NCI-H2196 (cell line): ENCODE data around the gene SPINK4.

Experiments
- DNase-seq: peaks from one replicate; lab custom pipeline; 2025; ENCODE audit not compliant: unreplicated experiment; lab: John Stamatoyannopoulos, UW

The SPINK4 gene, protein sequence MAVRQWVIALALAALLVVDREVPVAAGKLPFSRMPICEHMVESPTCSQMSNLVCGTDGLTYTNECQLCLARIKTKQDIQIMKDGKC

DNA sequence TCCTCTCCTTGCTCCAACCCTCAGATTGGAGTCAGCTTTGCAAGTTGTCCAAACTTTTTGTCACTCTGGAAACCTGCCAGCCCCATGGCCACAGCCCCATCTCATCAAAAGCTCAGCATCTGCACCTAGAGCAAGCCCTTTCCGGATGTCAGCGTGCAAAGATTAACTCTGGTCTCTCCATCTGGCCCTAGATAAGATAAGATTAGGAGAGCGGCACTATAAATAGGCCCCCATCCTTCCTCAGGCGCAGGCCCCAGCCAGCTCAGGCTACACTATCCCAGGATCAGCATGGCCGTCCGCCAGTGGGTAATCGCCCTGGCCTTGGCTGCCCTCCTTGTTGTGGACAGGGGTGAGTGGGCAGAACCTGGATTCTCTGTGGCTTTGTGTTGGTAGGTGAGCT lies at the start of gene SPINK4:
Gene SPINK4, plus strand, starts transcription at position 247 of the 400 bp plus-strand sequence. Its CDS starts 42 bp downstream, at position 289.
- DNase-seq, result no peak

DNA sequence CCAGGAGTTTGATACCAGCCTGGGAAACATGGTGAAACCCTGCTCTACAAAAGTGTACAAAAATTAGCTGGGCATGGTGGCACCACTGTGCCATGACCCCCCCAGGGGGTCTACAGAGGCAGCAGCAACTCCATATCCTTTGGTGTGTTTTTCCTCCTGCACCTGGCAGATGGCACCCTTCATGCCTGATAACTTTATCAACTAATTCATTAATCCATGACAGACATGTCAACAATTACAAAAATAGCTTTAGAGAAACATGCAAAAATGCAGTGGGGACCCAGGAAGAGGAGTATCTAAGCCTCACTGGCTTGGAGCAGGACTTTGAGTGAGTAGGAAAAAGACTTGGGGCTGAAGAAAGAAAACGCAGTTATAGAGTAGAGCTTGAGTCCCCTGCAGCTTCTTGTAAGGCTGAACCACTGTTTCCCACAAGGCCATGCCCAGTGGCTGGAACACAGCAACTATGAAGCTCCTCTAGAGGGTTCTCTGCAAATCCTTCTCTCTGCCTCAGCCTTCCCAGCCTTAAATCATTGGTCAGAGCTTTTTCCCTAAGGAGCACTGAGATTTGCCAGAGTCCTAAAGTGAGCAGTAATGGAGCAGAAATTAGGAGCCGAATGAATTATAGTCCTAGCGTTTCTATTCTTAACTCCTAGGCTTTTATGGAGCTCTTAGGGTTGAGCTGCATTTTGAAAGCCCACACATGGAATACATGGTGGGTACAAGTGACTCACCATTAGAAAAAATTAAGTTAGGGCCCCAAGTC lies 47.3 kb upstream of the SPINK4 start:
- no peak for DNase-seq

DNA sequence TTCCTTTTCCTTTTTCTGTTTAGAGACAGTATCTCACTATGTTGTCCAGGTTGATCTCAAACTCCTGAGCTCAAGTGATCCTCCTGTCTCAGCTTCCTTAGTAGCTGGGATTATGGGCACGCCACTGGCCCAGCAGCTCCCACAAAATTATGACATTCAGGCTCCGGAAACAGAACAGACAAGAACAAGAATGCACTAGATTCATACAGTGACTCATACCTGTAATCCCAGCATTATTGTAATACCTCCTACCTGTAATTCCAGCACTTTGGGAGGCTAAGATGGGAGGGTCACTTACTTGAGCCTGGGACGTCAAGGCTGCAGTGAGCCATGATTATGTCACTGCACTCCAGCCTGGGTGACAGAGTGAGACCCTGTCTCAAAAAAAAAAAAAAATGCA lies 46.1 kb upstream of the SPINK4 start:
- DNase-seq, result no peak

DNA sequence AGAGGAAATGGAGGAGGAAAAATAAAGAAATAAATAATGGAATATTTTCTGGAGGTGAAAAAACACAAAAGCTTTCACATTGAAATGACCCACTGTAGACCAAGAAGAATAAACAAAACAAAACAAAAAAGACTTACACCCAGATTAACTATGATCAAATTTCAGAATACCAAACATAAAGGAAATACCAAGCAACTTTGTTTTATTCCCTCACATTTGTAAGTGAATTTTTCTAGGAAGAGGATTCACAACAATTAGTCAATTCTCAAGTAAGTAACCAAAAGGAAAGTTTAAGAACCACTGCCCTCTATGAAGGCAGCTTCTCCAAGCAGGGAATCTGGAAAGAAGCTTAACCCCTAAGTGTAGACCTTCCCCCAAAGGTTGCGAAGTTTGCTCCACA lies 43.2 kb upstream of the SPINK4 start:
- no peak for DNase-seq

DNA sequence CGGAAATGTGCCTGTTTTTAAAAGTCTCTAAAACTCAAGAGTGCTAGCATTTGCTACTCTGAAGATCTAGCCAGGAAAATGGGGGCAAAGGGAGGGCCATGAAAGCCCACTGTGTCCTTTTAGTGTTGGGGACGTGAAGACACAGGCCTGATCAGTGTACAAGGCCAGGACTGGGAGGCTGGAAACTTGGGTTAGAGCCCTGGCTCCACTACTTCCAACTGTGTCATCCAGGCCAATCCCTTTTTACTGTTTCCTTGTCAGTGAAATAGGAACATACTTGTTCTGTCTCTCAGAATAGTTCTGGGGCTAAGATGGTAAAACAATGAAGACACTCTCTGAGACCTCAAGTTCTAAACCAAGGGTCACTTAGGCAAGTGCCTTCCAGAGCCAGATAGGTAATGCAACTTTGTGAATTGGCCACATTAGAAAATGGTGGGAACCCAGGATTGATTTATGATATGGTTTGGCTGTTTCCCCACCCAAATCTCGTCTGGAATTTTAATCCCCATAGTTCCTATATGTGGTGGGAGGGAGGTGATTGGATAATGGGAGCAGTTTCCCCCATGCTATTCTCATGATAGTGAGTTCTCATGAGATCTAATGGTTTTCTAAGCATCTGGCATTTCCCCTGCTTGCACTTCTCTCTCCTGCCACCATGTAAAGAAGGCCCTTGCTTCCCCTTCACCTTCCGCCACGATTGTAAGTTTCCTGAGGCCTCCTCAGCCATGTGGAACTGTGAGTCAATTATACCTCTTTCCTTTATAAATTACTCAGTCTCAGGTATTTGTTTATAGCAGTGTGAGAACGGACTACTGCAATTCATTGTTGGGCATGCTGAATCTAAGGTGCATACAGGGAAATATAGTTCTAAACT lies 42.5 kb upstream of the SPINK4 start:
- DNase-seq, result no peak

DNA sequence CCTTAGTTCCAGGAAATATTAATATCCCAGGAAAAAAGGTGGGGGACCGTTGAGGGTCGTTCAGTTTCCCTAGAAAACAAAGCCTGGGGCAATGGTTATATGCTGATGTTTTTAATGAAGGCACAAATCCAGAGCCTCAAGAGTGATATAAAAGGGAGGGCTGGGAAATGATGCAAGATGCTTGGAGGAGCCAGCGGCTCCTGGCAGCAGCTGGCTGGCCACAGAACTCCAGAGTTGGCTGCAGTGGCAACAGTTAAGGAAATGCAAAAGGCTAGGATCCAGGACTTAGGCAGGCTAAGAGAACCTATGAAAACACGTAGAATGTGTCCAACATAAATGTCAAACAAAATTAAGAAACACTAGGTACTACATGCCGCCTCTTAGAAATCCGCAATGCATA lies 41.8 kb upstream of the SPINK4 start:
- peak; percentile 15 for DNase-seq

DNA sequence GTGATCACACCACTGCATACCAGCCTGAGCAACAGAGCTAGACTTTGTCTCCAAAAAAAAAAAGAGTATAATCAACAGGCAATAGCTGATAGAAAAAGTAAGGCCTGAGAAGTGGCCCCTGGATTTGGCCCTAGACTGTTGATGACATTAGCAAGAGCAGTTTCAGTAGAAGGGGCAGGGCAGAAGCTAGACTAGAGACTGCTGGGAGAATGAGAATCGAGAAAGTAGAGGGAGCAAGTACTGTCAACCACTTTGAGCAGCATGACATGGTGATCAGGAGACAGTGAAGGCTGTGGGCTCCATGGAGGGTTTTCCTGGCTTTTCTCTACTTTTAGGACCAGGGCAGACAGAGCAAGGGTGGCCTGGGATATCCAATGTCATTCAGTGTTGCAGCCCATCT lies 37.9 kb upstream of the SPINK4 start:
- no peak for DNase-seq

DNA sequence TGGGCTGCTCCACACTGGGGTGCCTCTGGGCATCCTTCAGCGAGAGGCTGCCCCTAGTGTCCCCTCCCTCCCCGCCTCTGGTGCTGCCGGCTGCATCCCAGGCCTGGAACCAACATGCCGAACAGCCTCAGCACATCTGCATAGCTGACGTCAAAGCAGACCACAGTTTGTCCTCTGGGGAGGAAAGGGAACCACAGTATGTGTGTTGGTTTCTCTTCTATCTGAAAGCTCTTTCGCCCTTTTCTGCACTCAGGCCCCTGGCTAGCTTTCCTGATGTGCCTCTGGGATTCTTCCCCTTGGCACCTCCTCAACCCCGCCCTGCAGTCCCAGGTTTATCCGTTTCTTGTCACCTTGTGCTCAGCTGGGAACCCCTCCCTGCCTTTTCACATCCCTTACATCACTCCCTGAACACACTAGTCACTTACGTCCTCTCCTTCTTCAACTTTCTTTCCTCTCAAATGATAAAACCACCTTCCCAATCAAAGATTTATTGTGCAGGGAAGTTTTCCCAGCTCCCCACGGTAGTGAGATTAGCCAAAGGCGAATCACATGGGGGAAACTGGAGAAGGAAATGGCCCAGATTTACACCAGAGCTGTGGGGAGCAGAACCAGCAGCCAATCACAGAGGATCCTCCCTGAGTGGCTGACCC lies 37.3 kb upstream of the SPINK4 start:
- DNase-seq, result no peak

DNA sequence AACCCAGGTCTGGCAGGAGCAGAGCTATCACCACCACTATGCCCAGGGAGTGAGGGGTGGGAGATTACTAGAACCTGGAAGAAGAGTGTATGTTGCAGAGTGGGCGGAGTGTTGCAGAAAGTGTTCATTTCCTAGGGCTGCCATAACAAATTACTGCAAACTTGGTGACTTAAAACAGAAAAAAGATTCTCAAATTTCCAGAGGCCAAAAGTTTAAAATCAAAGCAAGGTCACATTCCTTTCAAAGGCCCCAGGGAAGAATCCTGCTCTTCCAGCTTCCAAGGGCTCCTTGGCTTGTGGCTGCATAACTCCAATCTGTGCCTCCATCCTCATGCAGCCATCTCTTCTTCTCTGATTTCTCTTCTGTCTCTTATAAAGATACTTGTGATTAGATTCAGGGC lies 30.6 kb upstream of the SPINK4 start:
- no peak for DNase-seq

DNA sequence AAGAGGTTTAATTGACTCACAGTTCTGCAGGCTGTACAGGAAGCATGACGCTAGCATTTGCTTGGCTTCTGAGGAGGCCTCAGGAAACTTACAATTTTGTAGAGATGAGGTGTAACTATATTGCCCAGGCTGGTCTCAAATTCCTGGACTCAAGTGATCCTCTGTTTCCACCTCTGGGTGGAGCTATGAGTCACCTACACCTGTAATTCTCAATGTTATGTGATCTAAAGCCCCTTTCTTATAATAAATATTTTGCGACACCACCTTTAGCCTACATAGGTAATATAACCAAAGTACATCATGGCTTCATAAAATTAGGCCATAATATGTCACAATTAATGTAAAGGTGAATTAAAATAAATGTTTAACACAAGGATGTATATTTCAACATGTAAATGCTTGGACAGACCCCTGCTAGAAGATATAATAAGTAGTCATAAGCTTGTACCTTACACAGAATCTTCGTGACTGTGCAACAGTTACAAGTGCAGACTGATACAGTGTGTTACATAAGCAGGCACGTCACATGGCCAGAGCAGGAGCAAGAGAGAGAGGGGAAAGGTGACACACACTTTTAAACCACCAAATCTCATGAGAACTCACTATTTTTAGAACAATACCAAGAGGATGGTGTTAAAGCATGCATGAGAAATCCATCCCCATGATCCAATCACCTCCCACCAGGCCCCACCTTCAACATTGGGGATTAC lies 29.8 kb upstream of the SPINK4 start:
- DNase-seq, result no peak

DNA sequence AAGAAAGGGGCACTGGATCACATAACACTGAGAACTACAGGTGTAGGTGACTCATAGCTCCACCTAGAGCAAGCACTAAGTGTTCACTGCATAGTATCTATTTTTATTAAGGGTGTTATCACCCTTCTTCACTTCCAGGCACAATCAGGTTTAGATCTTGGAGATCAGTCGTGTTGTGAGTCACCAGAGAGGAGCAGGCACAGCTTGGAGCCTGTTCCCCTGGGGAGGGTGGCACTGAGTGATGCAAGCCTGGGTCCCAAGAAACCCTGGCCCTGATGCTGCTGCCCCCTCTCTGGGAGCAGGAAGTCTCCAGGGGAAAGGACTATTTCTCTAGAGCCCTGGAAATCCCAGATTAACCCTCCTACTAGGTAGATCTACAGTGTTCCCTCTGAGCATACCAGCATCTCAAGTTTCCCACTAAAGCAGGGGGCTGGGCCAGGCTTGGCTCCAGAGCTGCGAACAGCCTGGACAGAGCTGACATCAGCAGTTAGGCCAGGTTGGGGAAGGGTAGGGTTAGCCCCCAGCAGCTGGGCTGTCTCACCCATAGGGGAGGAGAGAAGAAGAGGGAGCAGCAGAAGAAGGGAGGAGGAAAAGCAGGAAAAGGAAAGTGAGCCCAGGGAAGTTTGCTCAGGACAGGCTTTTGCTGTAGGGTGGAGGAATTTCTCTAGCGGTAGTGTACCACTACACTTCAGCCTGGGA lies 28.1 kb upstream of the SPINK4 start:
- DNase-seq, result peak; percentile 42

DNA sequence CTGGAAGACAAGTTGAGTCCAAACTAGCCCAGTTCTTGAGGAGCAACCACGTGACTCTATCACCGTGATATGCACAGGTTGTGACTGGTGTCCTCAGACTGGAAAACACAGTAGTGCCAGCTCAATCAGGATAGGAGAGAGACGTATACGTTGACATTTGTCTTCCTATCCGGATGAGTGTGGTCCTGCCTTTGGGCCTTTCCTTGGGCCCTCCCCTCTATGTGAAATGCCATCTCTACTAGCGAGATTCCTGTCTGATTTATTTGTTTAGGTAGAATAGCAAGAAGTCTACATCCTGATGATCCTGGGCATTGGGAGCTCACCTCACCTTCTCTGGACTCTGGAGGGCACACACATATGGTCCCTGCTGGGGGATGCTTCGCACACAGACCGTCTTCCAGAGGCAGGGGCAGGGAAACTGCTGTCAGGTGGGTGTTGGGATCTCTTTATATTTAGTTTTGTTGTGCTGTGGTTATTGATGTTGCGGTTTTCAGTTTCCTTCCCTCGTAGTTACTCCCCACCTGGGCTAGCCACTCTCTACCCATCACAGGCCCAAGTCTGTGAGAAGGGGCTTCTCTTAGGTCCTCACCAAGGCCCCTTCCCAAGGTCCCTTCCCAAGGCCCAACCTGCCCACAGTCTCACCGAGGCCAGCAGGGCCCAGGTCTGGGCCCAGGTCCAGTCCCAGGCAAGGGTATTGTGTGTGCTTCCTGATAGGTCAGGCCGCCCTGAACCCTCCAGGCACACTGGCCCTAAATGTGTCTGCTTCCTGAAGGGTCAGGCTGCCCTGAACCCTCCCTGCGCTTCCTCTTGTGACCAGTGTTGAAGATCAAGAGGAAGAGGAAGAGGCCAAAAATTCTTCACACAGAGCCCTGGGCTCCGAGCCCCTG lies 19.0 kb upstream of the SPINK4 start:
- DNase-seq, result no peak

DNA sequence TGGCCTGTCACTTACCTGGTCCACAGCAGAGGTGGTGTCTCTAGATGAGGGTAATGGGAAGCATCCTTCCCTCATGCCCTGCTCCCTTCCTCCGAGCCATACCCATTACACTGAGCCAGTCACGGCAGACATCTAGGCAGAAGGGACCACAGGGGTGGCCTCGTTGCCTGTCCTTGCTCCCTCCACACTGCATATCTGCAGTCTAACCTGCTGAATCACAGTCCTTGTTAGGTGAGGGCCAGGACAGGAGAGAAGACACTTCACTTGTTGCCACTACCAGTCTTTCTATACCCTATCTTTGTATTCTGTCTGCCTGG lies 18.4 kb upstream of the SPINK4 start:
- DNase-seq, result no peak

DNA sequence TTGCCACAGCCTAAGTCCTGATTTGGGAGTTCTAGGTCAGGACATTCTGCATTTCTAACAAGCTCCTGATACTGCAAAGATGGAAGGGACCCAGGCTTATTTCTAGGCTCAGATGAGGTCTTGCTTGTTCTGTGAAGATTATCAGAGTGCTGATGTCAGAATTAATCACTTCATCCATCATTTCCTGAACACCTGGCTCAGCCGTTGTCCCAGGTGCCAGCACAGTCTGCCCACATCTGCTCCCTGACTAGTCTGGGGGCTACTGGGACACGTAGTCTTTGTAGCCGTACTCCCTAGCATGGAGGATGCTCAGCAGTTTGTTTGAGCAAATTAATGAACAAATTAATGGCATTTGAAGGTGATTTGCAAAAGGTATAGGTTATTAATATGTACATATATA lies 17.9 kb upstream of the SPINK4 start:
- no peak for DNase-seq

DNA sequence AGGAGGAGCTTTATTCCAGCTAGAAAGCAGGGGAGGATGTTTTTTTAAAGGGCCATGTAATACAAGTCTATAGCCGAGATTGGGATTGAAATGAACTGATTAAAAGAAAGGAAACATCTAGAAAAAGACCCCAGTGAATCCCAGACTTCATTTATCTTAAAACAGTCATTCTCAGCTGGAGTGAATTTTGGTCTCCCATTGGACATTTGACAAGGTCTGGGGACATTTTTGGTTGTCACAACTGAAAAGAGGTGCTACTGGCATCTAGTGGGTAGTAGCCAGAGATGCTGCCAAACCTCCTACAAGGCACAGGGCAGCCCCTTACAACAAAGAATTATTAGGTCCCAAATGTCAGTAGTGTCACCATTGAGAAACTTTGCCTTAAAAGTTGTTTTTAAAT lies 16.3 kb upstream of the SPINK4 start:
- no peak for DNase-seq

DNA sequence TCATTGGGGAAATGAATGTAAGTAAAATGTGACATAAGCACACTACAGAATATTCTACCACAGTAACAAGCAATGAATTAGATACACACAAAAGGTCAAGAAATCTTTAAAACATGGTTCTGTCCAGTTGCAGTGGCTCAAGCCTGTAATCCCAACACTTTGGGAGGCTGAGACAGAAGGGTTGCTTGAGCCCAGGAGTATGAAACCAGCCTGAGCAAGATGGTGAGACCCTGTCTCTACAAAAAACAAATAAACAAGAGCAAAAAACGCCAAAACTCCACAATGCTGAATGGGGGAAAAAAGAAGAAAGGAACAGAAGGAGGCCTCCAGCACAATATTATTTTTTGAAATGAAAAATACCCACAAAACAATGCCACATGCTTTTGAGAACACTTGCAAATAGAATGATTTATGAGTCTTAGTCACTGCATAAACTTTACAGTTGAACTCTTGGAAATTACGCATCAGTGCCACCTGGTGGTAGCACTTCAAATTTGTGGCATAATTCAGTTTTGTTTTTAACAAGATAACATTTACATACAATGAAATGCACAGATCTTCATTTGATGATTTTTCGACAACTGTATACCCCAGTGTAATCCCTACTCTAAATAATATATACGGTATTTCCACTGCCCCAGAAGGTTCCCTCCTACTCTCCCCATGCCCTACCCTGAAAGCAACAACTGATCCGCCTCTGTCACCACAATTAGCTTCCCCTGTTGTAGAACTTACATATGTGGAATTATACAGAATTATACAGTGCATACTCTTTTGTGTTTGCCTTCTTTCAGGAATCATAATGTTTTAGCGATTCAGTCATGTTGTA lies 14.4 kb upstream of the SPINK4 start:
- DNase-seq, result peak; percentile 70

DNA sequence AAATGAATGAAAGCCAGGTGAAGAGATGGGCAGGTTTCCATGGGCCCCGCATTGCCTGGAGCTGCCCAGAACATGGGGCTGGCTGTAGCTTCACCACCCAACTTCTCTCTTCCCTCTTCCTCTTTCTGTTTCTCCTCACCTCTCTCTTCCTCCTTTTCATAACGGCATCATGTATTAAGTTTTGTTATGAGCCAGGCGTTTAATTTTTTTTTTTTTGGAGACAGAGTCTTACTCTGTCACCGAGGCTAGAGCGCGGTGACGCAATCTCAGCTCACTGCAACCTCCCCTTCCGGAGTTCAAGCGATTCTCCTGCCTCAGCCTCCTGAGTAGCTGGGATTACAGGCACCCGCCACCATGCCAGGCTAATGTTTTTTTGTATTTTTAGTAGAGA lies 13.0 kb upstream of the SPINK4 start:
- no peak for DNase-seq

DNA sequence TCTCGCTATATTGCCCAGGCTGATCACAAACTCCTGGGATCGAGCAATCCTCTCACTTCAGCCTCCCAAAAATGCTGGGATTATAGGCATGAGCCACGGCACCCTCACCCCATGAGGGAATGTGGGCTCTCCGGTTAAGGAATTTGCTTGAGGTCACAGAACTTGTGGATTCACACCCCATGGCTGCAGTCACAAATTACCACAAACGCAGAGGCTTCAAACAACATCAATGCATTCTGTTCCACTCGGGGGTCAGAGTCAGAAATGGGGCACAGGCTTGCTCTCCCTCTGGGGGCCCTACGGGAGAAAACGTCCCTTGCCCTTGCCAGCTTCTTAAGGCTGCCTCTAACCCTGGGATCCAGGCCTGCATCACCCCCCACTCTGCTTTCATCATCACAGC lies 12.2 kb upstream of the SPINK4 start:
- no peak for DNase-seq

DNA sequence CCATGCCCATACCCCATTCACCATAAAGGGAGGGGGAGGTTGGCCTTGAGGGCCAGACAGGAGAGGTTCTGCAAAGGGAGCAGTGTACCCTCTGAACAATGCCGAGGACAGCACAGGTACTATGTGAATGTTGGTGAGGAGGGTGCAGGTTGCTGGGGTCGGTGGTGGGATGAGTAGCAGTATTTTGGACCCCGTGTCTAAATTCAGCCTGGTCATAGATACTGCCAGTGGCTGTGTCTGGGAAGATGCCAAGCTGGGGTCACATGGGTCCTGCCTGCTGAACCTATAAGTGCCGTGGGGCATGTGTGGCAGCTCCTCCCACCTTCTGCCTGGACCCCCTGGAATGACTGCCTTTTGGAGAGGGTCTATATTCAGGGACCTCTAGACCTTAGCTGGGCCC lies 11.4 kb upstream of the SPINK4 start:
- DNase-seq, result no peak
